Activated CD4-positive, alpha-beta T cell treated with anti-CD3 and anti-CD28 coated beads, Interleukin-2, amount 50 U/mL, for 48 hours (primary cell): Measurements from ENCODE around the gene CTSD.

Experiments used
- DNase-seq, 2 experiments: peaks; one replicate each; pipeline ENCODE4 v3.0.0-alpha.2; 2020

Gene CTSD

DNA sequence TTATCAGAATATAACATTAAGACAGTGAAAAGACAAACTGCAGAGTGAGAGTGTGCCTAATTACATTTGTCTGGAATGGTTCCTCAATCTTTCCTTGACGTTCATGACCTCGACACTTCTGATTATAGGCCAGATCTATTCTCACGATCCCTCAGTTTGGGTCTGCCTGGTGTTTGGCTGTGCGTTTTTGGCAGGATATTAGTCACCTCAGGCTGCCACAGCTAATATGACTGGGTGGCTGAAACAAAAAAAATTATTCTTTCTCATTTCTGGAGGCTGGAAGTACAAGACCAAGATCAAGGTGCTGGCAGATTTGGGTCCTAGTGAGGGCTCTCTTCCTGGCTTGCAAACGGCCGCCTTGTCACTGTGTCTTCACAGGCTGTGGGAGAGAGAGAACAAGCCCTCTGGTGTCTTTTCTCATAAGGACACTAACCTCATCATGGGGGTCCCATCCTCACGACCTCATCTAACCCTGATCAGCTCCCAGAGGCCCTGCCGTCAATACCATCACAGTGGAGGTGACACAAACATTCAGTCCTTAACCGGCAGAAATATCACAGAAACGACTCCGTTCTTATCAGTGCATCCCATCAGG, 36.5 kb downstream of the CTSD start:
- DNase-seq: no peak

DNA sequence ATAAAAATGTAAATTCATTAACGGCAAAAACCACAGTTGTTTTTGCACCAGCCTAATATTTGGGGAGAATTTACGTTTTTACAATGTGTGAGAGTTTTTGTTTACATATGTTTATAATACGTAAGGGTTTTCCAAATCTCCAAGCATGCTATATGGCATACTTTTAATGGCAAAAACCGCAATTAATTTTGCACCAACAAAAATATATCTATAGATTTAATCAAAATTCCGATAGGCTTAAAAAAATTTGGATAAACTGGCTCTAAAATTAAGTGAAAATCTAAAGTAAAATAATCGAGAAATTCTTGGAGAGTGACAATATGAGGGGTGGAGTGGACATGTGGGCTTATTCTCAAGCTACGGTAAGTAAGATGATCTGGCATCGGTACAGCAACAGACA, 43.9 kb downstream of the CTSD start:
- no peak for DNase-seq

- no peak for DNase-seq
Observed at GRCh38 chr11:1718326-1718725, 45.4 kb downstream of the CTSD start.

DNA sequence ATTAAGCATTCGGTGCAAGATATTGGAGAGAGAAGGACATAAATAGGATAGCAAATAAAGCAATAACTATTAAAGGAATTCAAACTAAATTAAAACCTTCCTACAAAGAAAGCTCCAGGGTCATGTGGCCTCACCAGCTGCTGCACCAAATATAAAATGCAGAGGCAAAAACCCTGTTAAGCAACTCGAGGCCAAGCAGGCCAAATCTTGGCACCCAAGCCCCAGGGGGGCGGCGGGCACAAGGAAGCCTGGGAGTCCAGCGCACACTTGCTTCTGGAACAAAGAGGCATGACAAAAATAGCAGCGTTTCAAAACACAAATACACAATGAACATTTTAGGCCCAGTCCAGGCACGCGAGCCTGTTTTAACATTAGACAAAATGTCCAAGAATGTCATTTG, 46.0 kb downstream of the CTSD start:
- no peak for DNase-seq

GRCh38 chr11:1714908-1715885, 48.5 kb downstream of the CTSD start:
- no peak for DNase-seq

- DNase-seq: no peak
Observed at GRCh38 chr11:1708716-1709115, 55.0 kb downstream of the CTSD start.

GRCh38 chr11:1707751-1708150, 56.0 kb downstream of the CTSD start:
- no peak for DNase-seq

GRCh38 chr11:1706634-1707400, 56.9 kb downstream of the CTSD start:
- peak in 1 of 2 experiments; percentile 26 for DNase-seq

DNA sequence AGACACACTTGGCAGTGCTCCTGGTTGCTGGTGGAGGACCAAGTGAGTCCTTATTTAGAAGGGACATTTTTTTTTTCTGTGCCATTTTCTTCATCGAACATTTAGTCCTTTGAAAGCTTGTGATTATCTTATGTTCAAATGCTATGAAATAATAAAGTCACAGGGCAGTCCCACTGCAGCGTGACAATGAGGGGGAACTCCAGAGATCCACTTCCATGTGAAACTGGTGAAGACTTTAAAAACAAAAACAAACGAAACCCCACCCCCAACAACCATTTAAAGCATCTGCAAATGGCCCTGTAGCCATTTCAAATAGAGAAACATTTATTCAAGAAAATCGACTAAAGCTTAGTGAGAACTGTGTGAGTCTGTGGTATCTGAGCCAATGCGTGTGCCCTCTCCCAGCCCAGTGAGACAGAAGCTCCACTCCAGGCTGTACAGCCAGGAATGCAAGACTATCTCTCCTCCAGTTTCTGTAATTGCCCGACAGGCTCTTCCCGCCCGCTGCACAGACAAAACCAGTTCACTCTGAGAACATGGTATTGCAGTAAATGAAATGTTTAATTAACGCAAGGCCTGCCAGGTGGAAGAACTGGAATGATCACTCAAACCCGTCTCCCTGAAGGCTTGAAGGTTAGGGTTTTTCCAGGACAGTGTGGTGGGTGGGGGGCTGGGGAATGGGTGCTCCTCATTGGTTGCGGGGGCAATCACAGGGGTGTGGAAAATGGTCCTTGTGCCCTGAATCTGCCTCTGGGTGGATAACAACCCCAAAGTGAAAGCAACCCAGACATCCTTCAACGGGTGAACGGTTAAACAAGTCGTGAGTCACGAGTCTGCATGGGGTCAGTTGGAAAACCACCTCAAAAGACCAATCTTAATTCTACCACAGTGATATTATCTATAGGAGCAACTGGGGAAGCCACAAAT, 58.3 kb downstream of the CTSD start:
- no peak for DNase-seq

DNA sequence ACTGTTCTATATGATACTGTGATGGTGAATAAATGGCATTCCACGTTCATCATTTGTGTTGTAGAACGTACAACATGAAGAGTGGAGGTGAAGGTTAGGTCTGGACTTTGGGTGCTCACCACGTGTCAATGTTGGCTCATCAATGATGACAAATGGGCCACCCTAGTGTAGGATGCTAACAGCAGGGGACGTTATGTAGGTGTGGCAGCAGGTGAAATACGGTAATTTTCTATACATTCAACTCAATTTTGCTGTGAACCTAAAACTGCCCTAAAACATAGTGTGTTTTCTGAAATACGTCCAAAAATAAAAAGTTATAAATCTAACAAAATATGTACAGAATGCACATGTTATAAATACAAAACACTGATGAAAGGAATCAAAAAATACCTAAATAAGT, 60.6 kb downstream of the CTSD start:
- no peak for DNase-seq
